Adipose tissue (tissue), 3 donors: ENCODE measurements around the gene PAX7. TPM values are rescaled to one million over a fixed set of nuclear protein-coding genes. Genes with fewer than 3 reads are reported as not detected.
"Not testable (repeated sequence)": the region's sequence is repeated elsewhere in the genome, so short reads cannot be mapped to it uniquely, and the experiment has no call there.

Experiments used
- H3K27ac ChIP-seq: one replicate; pipeline ENCODE4 v1.5.1; 2013; ENCODE audit warnings: low read depth, low read length
- WGBS, 3 donors: extraction: QIAGEN DNeasy Blood & Tissue Kit; methylation state at CpG; one replicate each; pipeline ENCODE4 v1.1.7; 2013; 5-methylcytosine and 5-hydroxymethylcytosine counted together
- polyA plus RNA-seq, 3 donors: library from polyadenylated mRNA; stranded (reverse); fragments of 200-250 nt; gene quantifications; one replicate each; pipeline ENCODE4 v1.2.3, GENCODE V29; 2013
- donor health status: healthy with polysubstance abuse.
- donor health status: Bipolar disorder and iron deficiency.
- donor health status: healthy.

The PAX7 gene
- polyA plus RNA-seq, 3 donors = not detected

GRCh38 chr1:18681423-18681835 lies 50.8 kb downstream of the PAX7 start:
- WGBS, 3 donors = 65 to 72% (median 71%) methylated on average over 4 of the region's 4 CpGs
- H3K27ac ChIP-seq = no peak overlapping the region

- 36 to 53% (median 44%) methylated on average over 3 of the region's 3 CpGs for WGBS, 3 donors
- H3K27ac ChIP-seq = no peak overlapping the region
These were observed 51.7 kb downstream of the PAX7 start for GRCh38 chr1:18682375-18682774.

DNA sequence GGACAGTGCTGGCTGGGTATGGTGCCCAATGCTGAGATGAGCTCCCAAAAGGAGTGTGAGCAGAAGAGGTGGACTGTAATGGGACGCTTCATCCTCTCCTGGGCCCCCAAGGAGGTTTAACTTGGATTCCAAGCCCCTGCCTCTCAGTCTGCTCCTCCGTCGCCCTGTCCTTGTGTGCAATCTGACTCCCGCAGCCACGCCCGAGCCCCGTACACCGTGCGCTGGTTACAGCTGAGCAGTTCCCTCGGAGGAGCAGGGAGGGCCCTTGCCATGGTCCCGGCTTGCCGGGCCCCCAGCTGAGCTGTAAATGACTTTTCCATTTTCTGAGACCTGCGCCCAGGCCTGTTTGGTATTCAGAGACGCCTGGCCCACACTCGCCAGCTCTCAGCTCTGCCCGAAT lies 53.7 kb downstream of the PAX7 start:
- no peak overlapping the region for H3K27ac ChIP-seq
- WGBS, 3 donors = 20 to 49% (median 38%) methylated on average over 16 of the region's 16 CpGs

DNA sequence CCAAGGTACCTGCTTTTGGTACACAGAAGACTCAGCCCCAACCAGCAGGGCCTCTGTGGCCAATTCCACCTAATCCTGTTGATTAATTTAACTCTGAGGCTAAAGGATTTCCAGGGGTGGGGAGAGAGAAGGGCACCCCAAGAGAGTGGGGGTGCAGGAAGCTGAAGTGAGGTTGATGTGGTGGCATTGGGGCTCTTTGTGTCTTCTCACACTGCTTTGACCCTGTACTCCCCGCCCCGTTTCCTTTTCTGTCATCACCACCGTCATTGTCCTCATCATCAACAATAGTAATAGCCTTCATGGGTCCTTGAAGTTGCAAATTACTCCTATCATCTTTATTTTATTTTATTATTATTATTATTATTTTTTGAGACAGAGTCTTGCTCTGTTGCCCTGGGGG lies 55.9 kb downstream of the PAX7 start:
- 59 to 78% (median 77%) methylated on average over 3 of the region's 3 CpGs for WGBS, 3 donors
- H3K27ac ChIP-seq = no peak overlapping the region

DNA sequence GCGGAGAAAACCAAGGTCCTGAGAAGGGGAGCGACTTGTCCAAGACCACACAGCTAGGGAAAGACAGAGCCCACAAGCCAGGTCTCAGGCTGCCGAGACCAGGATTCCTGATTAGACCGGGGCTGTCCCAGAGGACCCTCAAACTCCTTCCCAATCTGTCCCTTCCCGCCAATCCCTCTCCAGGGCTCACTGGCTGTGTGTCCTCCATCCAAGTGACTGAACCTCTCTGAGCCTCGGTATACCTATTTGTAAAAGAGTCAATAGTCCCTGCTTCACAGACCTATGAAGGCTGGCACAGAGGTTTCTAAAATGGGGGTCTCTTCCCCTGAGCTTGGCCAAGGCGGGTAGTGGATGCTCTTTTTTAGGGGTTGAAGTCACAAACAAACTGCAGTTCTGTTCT lies 56.6 kb downstream of the PAX7 start:
- WGBS, 3 donors = 70 to 85% (median 84%) methylated on average over 7 of the region's 7 CpGs
- H3K27ac ChIP-seq = no peak overlapping the region

DNA sequence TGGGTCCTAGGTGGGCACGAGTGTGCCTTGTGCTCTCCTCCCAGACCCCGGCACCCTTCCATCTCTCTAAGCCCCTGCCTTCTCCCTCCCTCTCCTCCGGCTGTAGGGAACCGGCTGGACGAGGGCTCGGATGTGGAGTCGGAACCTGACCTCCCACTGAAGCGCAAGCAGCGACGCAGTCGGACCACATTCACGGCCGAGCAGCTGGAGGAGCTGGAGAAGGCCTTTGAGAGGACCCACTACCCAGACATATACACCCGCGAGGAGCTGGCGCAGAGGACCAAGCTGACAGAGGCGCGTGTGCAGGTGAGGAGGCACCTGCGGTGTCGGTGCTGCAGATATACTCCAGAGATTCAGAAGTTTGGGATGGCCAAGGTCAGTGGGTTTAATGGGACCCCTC lies 61.0 kb downstream of the PAX7 start:
- no peak overlapping the region for H3K27ac ChIP-seq
- 83 to 89% (median 87%) methylated on average over 20 of the region's 20 CpGs for WGBS, 3 donors

DNA sequence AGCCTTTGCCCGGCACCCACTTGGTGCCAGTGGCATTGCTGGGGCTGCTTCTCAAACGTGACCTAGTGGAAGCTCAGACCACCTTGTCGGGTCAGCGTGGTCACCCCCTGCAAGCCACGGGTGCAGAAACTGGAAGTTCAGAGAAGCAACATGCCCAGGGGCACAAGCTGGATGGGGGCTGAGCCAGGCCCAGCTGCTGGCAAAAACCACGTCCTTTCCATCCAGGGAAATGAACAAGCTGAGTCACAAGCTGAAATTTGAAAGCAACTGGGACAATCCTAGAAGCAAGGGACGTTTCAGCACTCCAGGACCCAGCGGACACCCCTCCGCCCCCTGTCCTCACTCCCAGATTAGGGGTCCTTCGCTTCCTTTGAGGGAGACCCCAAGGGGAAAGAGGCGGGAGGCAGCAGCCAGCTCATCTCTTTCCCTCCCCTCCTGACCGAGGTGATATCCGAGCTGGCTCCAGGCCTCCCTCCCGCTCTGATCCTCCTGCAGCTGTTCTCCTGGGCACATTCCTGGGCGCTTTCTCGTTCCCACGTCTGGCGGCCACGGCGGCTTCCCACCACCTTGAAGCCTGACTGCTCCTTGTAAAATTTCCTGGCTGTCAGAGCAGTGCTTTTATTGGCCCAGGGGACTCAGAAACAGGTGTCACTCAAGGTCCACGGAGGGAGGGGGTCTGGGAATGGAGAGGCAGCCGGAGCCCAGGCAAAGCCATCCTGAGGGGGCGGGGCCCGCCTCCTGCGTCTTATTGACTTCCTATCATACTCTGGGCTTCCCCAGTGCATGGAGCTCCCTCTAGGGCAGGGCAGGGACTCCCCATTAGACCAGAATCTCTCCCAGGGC lies 62.8 kb downstream of the PAX7 start:
- no peak overlapping the region for H3K27ac ChIP-seq
- WGBS, 3 donors = 17 to 21% (median 18%) methylated on average over 24 to 25 of the region's 25 CpGs

DNA sequence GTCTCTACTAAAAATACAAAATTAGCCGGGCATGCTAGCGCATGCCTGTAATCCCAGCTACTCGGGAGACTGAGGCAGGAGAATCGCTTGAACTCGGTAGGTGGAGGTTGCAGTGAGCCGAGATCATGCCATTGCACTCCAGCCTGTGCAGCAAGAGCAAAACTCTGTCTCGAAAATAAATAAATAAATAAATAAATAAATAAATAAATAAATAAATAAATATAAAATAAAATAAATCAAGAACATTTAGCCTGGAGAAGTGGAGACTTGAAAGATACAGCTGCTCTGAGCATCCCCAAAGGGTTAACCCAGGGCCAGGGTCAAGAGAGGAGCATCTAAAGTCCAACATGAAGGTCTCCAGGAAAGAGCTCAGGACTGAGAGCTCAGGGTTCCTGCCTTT lies 63.6 kb downstream of the PAX7 start:
- WGBS, 3 donors = 79 to 87% (median 83%) methylated on average over 7 of the region's 7 CpGs
- H3K27ac ChIP-seq = not testable (repeated sequence)

GRCh38 chr1:18697541-18697940 lies 66.9 kb downstream of the PAX7 start:
- H3K27ac ChIP-seq = no peak overlapping the region
- 45 to 78% (median 50%) methylated on average over 1 of the region's 1 CpG for WGBS, 3 donors

- WGBS, 3 donors = 86 to 94% (median 91%) methylated on average over 12 of the region's 12 CpGs
- no peak overlapping the region for H3K27ac ChIP-seq
These were observed 69.9 kb downstream of the PAX7 start for GRCh38 chr1:18700530-18700929.

GRCh38 chr1:18701183-18701582 lies 70.5 kb downstream of the PAX7 start:
- no peak overlapping the region for H3K27ac ChIP-seq
- WGBS, 3 donors = 82 to 91% (median 86%) methylated on average over 7 of the region's 7 CpGs

DNA sequence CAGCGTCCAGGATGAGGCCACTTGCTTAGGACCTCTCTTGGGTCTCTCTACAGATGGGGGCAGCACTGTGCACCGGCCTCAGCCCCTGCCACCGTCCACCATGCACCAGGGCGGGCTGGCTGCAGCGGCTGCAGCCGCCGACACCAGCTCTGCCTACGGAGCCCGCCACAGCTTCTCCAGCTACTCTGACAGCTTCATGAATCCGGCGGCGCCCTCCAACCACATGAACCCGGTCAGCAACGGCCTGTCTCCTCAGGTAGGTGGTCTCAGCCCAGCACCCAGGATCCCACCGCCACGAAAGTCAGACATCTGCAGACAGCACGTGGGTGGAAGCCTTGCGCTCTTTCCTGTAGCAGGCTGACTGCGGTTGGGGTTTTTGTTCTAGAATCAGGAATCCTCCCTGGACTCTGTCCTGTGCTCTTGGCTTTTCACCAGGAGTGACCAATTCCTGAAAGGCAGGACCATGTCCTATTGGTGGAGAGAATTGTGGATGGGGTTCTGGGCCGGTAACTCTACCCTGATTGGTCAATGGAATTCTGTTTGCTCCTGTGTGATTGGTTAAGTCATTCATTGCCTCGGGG lies 72.5 kb downstream of the PAX7 start:
- 36 to 43% (median 43%) methylated on average over 20 to 21 of the region's 21 CpGs for WGBS, 3 donors
- H3K27ac ChIP-seq = no peak overlapping the region

- WGBS, 3 donors = 32 to 37% (median 36%) methylated on average over 12 of the region's 12 CpGs
- H3K27ac ChIP-seq = no peak overlapping the region
These were observed 75.2 kb downstream of the PAX7 start for GRCh38 chr1:18705811-18706210.

GRCh38 chr1:18707696-18708257 lies 77.1 kb downstream of the PAX7 start:
- 54 to 77% (median 63%) methylated on average over 6 of the region's 6 CpGs for WGBS, 3 donors

GRCh38 chr1:18710002-18710401 lies 79.4 kb downstream of the PAX7 start:
- no peak overlapping the region for H3K27ac ChIP-seq
- 42 to 62% (median 59%) methylated on average over 3 of the region's 3 CpGs for WGBS, 3 donors

More at GRCh38 chr1:18707696-18708257, 77.1 kb downstream of the PAX7 start:
- H3K27ac ChIP-seq = no peak overlapping the region

DNA sequence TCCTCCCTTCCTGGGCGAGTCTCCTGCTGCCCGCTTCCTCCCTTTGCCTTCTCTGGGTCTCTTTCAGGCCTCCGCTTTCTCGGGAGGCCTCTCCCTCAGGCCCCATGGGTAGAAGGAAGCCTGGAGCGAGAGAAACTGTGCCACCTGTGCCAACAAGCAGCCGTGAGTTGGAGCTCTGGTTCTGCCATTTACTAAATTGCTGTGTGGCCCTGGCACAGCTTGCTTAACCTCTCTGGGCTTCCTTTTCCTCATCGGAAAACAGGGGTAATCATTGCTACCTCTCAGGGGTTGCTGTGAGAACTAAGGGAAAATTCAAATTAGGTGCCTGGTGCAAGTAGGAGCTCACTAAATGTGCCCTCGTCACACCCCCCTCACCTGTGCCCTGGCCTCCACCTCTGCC lies 80.4 kb downstream of the PAX7 start:
- WGBS, 3 donors = 60 to 73% (median 62%) methylated on average over 8 of the region's 8 CpGs
- no peak overlapping the region for H3K27ac ChIP-seq

DNA sequence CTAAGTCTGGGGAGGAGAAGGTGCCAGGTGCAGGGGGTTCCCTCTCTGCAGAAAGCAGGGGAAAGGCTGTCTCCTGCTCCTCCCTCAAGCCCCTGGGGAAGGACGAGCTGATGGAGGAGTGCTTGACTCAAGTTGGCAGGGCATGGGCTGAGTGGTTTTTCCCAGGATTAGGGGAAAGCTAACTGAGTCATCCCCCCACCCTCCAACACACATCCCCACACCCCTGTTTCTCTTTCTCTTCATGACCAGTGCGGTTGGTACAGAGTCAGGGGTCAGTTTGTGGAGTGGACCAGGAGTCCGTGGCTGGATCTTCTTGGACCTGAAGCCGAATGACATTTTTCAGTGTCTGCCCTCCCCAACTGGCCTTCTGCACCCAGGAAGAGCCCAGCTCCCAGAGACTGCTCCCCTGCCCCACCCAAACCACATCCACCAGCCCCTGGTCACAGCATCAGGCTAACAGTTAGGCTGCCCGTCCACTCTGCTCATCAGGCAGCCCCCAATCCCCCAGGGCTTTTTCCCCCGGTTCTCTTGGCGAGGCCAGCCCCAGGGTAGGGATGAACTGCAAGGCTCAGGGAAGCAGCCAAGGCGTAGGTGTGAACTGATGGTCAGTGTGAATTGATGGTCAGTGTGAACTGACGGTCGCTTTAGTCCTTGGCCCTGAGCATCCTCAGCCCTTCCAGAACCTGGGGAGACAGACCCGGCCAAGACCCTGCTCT lies 81.0 kb downstream of the PAX7 start:
- no peak overlapping the region for H3K27ac ChIP-seq
- WGBS, 3 donors = 69 to 70% (median 70%) methylated on average over 11 of the region's 11 CpGs

- 54 to 69% (median 65%) methylated on average over 5 of the region's 5 CpGs for WGBS, 3 donors
- no peak overlapping the region for H3K27ac ChIP-seq
These were observed 81.6 kb downstream of the PAX7 start for GRCh38 chr1:18712252-18712600.
